Sigmoid colon (tissue), 7 donors: Measurements from ENCODE around the gene DNAH6. TPM values are rescaled to one million over a fixed set of nuclear protein-coding genes. Genes with fewer than 3 reads are reported as not detected.

Source experiments
- DNase-seq: peaks from one replicate; pipeline ENCODE4 v3.0.0-alpha.2; 2019
- H3K27ac ChIP-seq, 4 donors: fragments of 200-600 bp; sonication (generic); one replicate each; pipeline ENCODE4 v1.5.1; 2016 to 2019; ENCODE audit warnings: mild to moderate bottlenecking in 1 of 4
- H3K27me3 ChIP-seq, 3 donors: fragments of 200-600 bp; sonication (generic); one replicate each; pipeline ENCODE4 v1.5.1; 2019; ENCODE audit warnings: mild to moderate bottlenecking in 1 of 3
- H3K36me3 ChIP-seq, 4 donors: fragments of 200-600 bp; sonication (generic); one replicate each; pipeline ENCODE4 v1.5.1; 2016 to 2019
- H3K4me1 ChIP-seq, 4 donors: fragments of 200-600 bp; sonication (generic); one replicate each; pipeline ENCODE4 v1.5.1; 2017 to 2019
- H3K4me3 ChIP-seq, 4 donors: fragments of 200-600 bp; sonication (generic); one replicate each; pipeline ENCODE4 v1.5.1; 2017 to 2019; ENCODE audit warnings: mild to moderate bottlenecking in 2 of 4, moderate library complexity in 1 of 4
- H3K9me3 ChIP-seq, 4 donors: fragments of 200-600 bp in 3 of 4; sonication (generic) in 3 of 4; one replicate each; pipeline versions ENCODE4 v1.5.1 to v1.6.1; 2013 to 2019
- CTCF ChIP-seq, 4 experiments: fragments of 450-650 bp in 3 of 4; fragments of 200-600 bp in 1 of 4; IDR thresholded peaks; one replicate each; pipeline ENCODE4 v1.5.1; 2016 to 2019; ENCODE audit warnings: antibody characterized with exemption in 4 of 4, mild to moderate bottlenecking in 3 of 4, moderate library complexity in 2 of 4
- EP300 ChIP-seq, 4 donors: sonication (generic); formaldehyde crosslinking; IDR thresholded peaks; one replicate each; pipeline ENCODE4 v1.6.1; 2017; ENCODE audit warnings: antibody characterized with exemption in 4 of 4
- POLR2A ChIP-seq, 2 donors: fragments of 450-650 bp; IDR thresholded peaks; one replicate each; pipeline ENCODE4 v1.6.1; 2016; ENCODE audit warnings: antibody characterized with exemption in 2 of 2, mild to moderate bottlenecking in 2 of 2, moderate library complexity in 2 of 2
- POLR2AphosphoS5 ChIP-seq, 4 donors: sonication (generic); formaldehyde crosslinking; IDR thresholded peaks; one replicate each; pipeline ENCODE4 v1.6.1; 2017; ENCODE audit warnings: antibody characterized with exemption in 4 of 4
- WGBS, 2 donors: extraction: QIAGEN DNeasy Blood & Tissue Kit; methylation state at CpG; one replicate each; pipeline ENCODE4 v1.1.7; 2013; 5-methylcytosine and 5-hydroxymethylcytosine counted together
- intact Hi-C: fragments of 100-400 bp; cut with DNase I; formaldehyde crosslinking; loops from one replicate; pipeline ENCODE4 v1.15.1; 2023
- polyA plus RNA-seq, 3 donors: library from polyadenylated mRNA; stranded (reverse); fragments of 200-250 nt; gene quantifications; one replicate each; pipeline ENCODE4 v1.2.3, GENCODE V29; 2013
- total RNA-seq, 4 donors: library from RNA; depleted of rRNA; stranded (reverse); fragments of >200 nt; gene quantifications; one replicate each; pipeline ENCODE4 v1.1.0, GENCODE V29; 2016
- donor health status: healthy with polysubstance abuse.
- donor health status: Bipolar disorder and iron deficiency.
- donor health status: healthy.

DNAH6 gene
- total and polyA plus RNA-seq, 7 donors = 0.20 to 0.55 (median 0.36) TPM; not detected in 2

- 73 to 88% methylated on average over 3 of the region's 3 CpGs for WGBS, 2 donors
- H3K4me3 ChIP-seq = no peak overlapping the region
- no peaks in the 10 kb centered on the region for H3K9me3 ChIP-seq
- TF ChIP-seq POLR2A (IDR thresholded peaks at IDR 0.05) = no peak
- TF ChIP-seq POLR2AphosphoS5 (IDR thresholded peaks at IDR 0.05) = no peak
- TF ChIP-seq CTCF (IDR thresholded peaks at IDR 0.05) = no peak
- no peak for TF ChIP-seq EP300 (IDR thresholded peaks at IDR 0.05)
- no peaks in the 10 kb centered on the region for H3K27me3 ChIP-seq
- no peaks in the 10 kb centered on the region for H3K36me3 ChIP-seq
- no peaks in the 10 kb centered on the region for H3K4me1 ChIP-seq
- H3K27ac ChIP-seq = no peak overlapping the region
- intact Hi-C loops = no loop called here
- no peak for DNase-seq
Measured at GRCh38 chr2:84741182-84741822, 225.0 kb downstream of the DNAH6 start.

GRCh38 chr2:84748341-84748740 is 232.0 kb downstream of the DNAH6 start:
- H3K4me1 ChIP-seq = no peaks in the 10 kb centered on the region
- TF ChIP-seq POLR2A (IDR thresholded peaks at IDR 0.05) (no peak), EP300 (IDR thresholded peaks at IDR 0.05) (no peak), POLR2AphosphoS5 (IDR thresholded peaks at IDR 0.05) (no peak), CTCF (IDR thresholded peaks at IDR 0.05) (no peak)
- H3K27ac ChIP-seq = no peak overlapping the region
- H3K4me3 ChIP-seq = no peak overlapping the region
- DNase-seq = no peak
- H3K36me3 ChIP-seq = no peaks in the 10 kb centered on the region
- intact Hi-C loops = no loop called here
- no peaks in the 10 kb centered on the region for H3K27me3 ChIP-seq
- no peaks in the 10 kb centered on the region for H3K9me3 ChIP-seq

- no peaks in the 10 kb centered on the region for H3K27me3 ChIP-seq
- no peak for TF ChIP-seq POLR2AphosphoS5 (IDR thresholded peaks at IDR 0.05)
- TF ChIP-seq POLR2A (IDR thresholded peaks at IDR 0.05) = no peak
- TF ChIP-seq CTCF (IDR thresholded peaks at IDR 0.05) = no peak
- no peak for TF ChIP-seq EP300 (IDR thresholded peaks at IDR 0.05)
- H3K9me3 ChIP-seq = no peaks in the 10 kb centered on the region
- H3K36me3 ChIP-seq = no peaks in the 10 kb centered on the region
- no peaks in the 10 kb centered on the region for H3K4me1 ChIP-seq
- intact Hi-C loops = no loop called here
- H3K4me3 ChIP-seq = no peak overlapping the region
- no peak for DNase-seq
- H3K27ac ChIP-seq = no peak overlapping the region
Measured at GRCh38 chr2:84749442-84749841, 233.1 kb downstream of the DNAH6 start.

GRCh38 chr2:84755096-84755495 is 238.8 kb downstream of the DNAH6 start:
- intact Hi-C loops = no loop called here
- WGBS, 2 donors = 49 to 87% methylated on average over 1 of the region's 1 CpG
- H3K4me3 ChIP-seq = no peak overlapping the region
- peaks cover 0 to 6% (median 0%) of the 10 kb centered on the region in 4 donors for H3K9me3 ChIP-seq
- DNase-seq = no peak
- TF ChIP-seq CTCF (IDR thresholded peaks at IDR 0.05) = no peak
- no peak for TF ChIP-seq EP300 (IDR thresholded peaks at IDR 0.05)
- TF ChIP-seq POLR2A (IDR thresholded peaks at IDR 0.05) = no peak
- no peak for TF ChIP-seq POLR2AphosphoS5 (IDR thresholded peaks at IDR 0.05)
- no peaks in the 10 kb centered on the region for H3K36me3 ChIP-seq
- H3K4me1 ChIP-seq = no peaks in the 10 kb centered on the region
- H3K27me3 ChIP-seq = no peaks in the 10 kb centered on the region
- no peak overlapping the region for H3K27ac ChIP-seq

- WGBS, 2 donors = 85 to 90% methylated on average over 3 of the region's 3 CpGs
- Histone ChIP-seq H3K27me3 (no peaks in the 10 kb centered on the region), H3K4me1 (no peaks in the 10 kb centered on the region), H3K27ac (no peak overlapping the region), H3K9me3 (peaks cover 0 to 9% (median 0%) of the 10 kb centered on the region in 4 donors), H3K4me3 (no peak overlapping the region), H3K36me3 (no peaks in the 10 kb centered on the region)
- no peak for DNase-seq
- intact Hi-C loops = no loop called here
- no peak for TF ChIP-seq CTCF (IDR thresholded peaks at IDR 0.05)
- no peak for TF ChIP-seq EP300 (IDR thresholded peaks at IDR 0.05)
- TF ChIP-seq POLR2AphosphoS5 (IDR thresholded peaks at IDR 0.05) = no peak
- TF ChIP-seq POLR2A (IDR thresholded peaks at IDR 0.05) = no peak
Measured at GRCh38 chr2:84757648-84758047, 241.3 kb downstream of the DNAH6 start.
